HepG2 (cell line): ENCODE data around the gene THEMIS.

ENCODE experiments used
- BRCA1 ChIP-seq: sonication (generic); formaldehyde crosslinking; IDR thresholded peaks from 2 replicates; pipeline ENCODE4 v1.4.0; 2020; ENCODE audit warnings: missing genetic modification reagents
- EP300 ChIP-seq, 3 experiments: sonication (generic) in 1 of 3; formaldehyde crosslinking in 1 of 3; IDR thresholded peaks; 2 replicates each; pipeline versions ENCODE4 v1.5.1 to v1.6.1; 2011 to 2020; ENCODE audit warnings: low read depth in 2 of 3, low read length in 2 of 3, borderline replicate concordance in 1 of 3, improper control_type of control experiment in 1 of 3, mild to moderate bottlenecking in 1 of 3, missing genetic modification reagents in 1 of 3, moderate library complexity in 1 of 3
- HDAC2 ChIP-seq: sonication (generic); formaldehyde crosslinking; IDR thresholded peaks from 2 replicates; pipeline ENCODE4 v1.4.0; 2020; ENCODE audit warnings: missing genetic modification reagents
- IKZF1 ChIP-seq: fragments of 450-650 bp; IDR thresholded peaks from 2 replicates; pipeline ENCODE4 v1.7.1; 2016
- KLF13 ChIP-seq: sonication (generic); formaldehyde crosslinking; IDR thresholded peaks from 2 replicates; pipeline ENCODE4 v1.4.0; 2020; ENCODE audit warnings: mild to moderate bottlenecking, missing genetic modification reagents
- REPIN1 ChIP-seq: sonication (generic); formaldehyde crosslinking; IDR thresholded peaks from 2 replicates; pipeline ENCODE4 v1.8.0; 2022; ENCODE audit warnings: missing genetic modification reagents, low read depth, mild to moderate bottlenecking, borderline replicate concordance
- ZBTB37 ChIP-seq: sonication (generic); formaldehyde crosslinking; IDR thresholded peaks from 2 replicates; pipeline ENCODE4 v1.4.0; 2020; ENCODE audit warnings: mild to moderate bottlenecking, missing genetic modification reagents
- ZFP41 ChIP-seq: sonication (generic); formaldehyde crosslinking; IDR thresholded peaks from 2 replicates; pipeline ENCODE4 v1.4.0; 2020; ENCODE audit warnings: mild to moderate bottlenecking, missing genetic modification reagents, borderline replicate concordance
- ZNF44 ChIP-seq: sonication (generic); formaldehyde crosslinking; IDR thresholded peaks from 2 replicates; pipeline ENCODE4 v1.5.1; 2020; ENCODE audit warnings: mild to moderate bottlenecking, missing genetic modification reagents
- ZNF672 ChIP-seq: sonication (generic); formaldehyde crosslinking; IDR thresholded peaks from 2 replicates; pipeline ENCODE4 v1.8.1; 2022; ENCODE audit warnings: missing genetic modification reagents

GRCh38 chr6:127768745-127769144, 132.1 kb downstream of the THEMIS start:
- TF ChIP-seq ZBTB37 (CRISPR knock-in tag) (no peak), KLF13 (CRISPR knock-in tag) (no peak), BRCA1 (no peak), IKZF1 (no peak), HDAC2 (CRISPR knock-in tag) (no peak), REPIN1 (CRISPR knock-in tag) (no peak), ZNF672 (CRISPR knock-in tag) (no peak), EP300 (IDR thresholded peaks at IDR 0.05; ENCODE audit: low read depth in 2 of 2, low read length in 2 of 2) (peak in 1 of 2 experiments; percentile 20; a peak in 1 of 4 replicates), EP300 (CRISPR knock-in tag; IDR thresholded peaks at IDR 0.05; ENCODE audit: borderline replicate concordance) (no peak), ZFP41 (CRISPR knock-in tag) (no peak), ZNF44 (CRISPR knock-in tag) (no peak)
